HL-60/S4 treated with retinoic acid at 250 ng/mL for 4 days and 3 days (cell line): ENCODE measurements around the gene TASP1.
"Not testable (repeated sequence)": the region's sequence is repeated elsewhere in the genome, so short reads cannot be mapped to it uniquely, and the experiment has no call there.

Experiments used
- in situ Hi-C: fragments of 300-500 bp; cut with MboI; formaldehyde crosslinking; loops from 2 replicates; pipeline ENCODE4 v1.7.0; 2022; ENCODE audit warnings: low sequenced_read_pairs

TASP1 gene

GRCh38 chr20:13507646-13508045 lies 131.1 kb downstream of the TASP1 start:
- in situ Hi-C loops, result no loop called here

- in situ Hi-C loops, result no loop called here
Observed at GRCh38 chr20:13501500-13501899, 137.2 kb downstream of the TASP1 start.

GRCh38 chr20:13494019-13494418 lies 144.7 kb downstream of the TASP1 start:
- in situ Hi-C loops, result no loop called here

GRCh38 chr20:13493143-13493542 lies 145.6 kb downstream of the TASP1 start:
- in situ Hi-C loops, result no loop called here

- in situ Hi-C loops, result no loop called here
Observed at GRCh38 chr20:13492001-13492481, 146.7 kb downstream of the TASP1 start.

GRCh38 chr20:13487202-13487601 lies 151.5 kb downstream of the TASP1 start:
- in situ Hi-C loops, result no loop called here

- in situ Hi-C loops, result no loop called here
Observed at GRCh38 chr20:13486694-13487093, 152.0 kb downstream of the TASP1 start.

GRCh38 chr20:13485576-13485975 lies 153.2 kb downstream of the TASP1 start:
- in situ Hi-C loops, result no loop called here

GRCh38 chr20:13485019-13485418 lies 153.7 kb downstream of the TASP1 start:
- in situ Hi-C loops, result not testable (repeated sequence)

- in situ Hi-C loops, result not testable (repeated sequence)
Observed at GRCh38 chr20:13483472-13483871, 155.3 kb downstream of the TASP1 start.

GRCh38 chr20:13478366-13478765 lies 160.4 kb downstream of the TASP1 start:
- in situ Hi-C loops, result no loop called here

GRCh38 chr20:13474467-13474866 lies 164.3 kb downstream of the TASP1 start:
- in situ Hi-C loops, result no loop called here

- in situ Hi-C loops, result no loop called here
Observed at GRCh38 chr20:13469262-13469661, 169.5 kb downstream of the TASP1 start.

GRCh38 chr20:13468166-13468565 lies 170.6 kb downstream of the TASP1 start:
- in situ Hi-C loops, result no loop called here

GRCh38 chr20:13464702-13465101 lies 174.0 kb downstream of the TASP1 start:
- in situ Hi-C loops, result no loop called here

- in situ Hi-C loops, result no loop called here
Observed at GRCh38 chr20:13461849-13462458, 176.8 kb downstream of the TASP1 start.

- in situ Hi-C loops, result no loop called here
Observed at GRCh38 chr20:13458860-13459451, 179.8 kb downstream of the TASP1 start.

GRCh38 chr20:13457487-13457886 lies 181.2 kb downstream of the TASP1 start:
- in situ Hi-C loops, result no loop called here

GRCh38 chr20:13455713-13456112 lies 183.0 kb downstream of the TASP1 start:
- in situ Hi-C loops, result no loop called here

- in situ Hi-C loops, result no loop called here
Observed at GRCh38 chr20:13453367-13453766, 185.4 kb downstream of the TASP1 start.

GRCh38 chr20:13452470-13453124 lies 186.1 kb downstream of the TASP1 start:
- in situ Hi-C loops, result no loop called here

GRCh38 chr20:13449868-13450434 lies 188.8 kb downstream of the TASP1 start:
- in situ Hi-C loops, result no loop called here
